Measurements from ENCODE around the gene SFRP4. TPM values are rescaled to one million over a fixed set of nuclear protein-coding genes. Genes with fewer than 3 reads are reported as not detected.

SFRP4 gene
- total and polyA plus RNA-seq, 2 of the 4 experiments (the other 2 are of a cell fraction) = not detected

DNA sequence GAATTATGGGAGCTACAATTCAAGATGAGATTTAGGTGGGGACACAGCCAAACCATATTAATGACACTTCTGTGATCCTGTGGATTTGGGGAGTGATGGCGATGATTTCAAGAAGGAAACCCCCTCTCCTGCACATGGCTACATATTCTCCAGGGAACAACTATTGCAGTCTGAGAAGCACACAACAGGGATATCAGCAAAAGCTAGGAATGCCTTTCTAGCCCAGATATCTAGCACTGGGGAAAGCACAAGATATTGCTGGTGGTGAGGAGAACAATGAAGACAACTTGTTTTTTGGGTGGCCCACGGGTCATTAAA, 28.1 kb upstream of the SFRP4 start:
- dilution Hi-C loops (cut with HindIII; ENCODE audit: low sequenced_read_pairs, unreplicated experiment) = no loop called here

More for the DNA sequence above, 28.1 kb upstream of the SFRP4 start:
- Histone ChIP-seq H3K4me3 (ENCODE audit: insufficient read depth, low read depth, low read length) (no peak overlapping the region), H3K4ac (ENCODE audit: low read depth, low read length) (no peak overlapping the region), H3K9ac (ENCODE audit: low read depth, low read length) (no peak overlapping the region), H2BK20ac (ENCODE audit: low read depth, low read length) (no peak overlapping the region), H4K8ac (ENCODE audit: low read depth in 2 of 2, low read length in 2 of 2) (no peak overlapping the region), H2AK9ac (replicated peaks; ENCODE audit: low read depth, low read length, poor library complexity) (no peak overlapping the region), H3K23ac (ENCODE audit: low read depth, low read length) (no peak overlapping the region), H2AK5ac (ENCODE audit: low read depth, low read length) (no peak overlapping the region), H3K36me3 (ENCODE audit: control insufficient read depth, insufficient read depth, low read length) (no peaks in the 10 kb centered on the region), H2BK120ac (ENCODE audit: low read depth, low read length) (no peak overlapping the region), H3K56ac (ENCODE audit: extremely low read depth, insufficient read depth, low read length) (no peak overlapping the region), H2BK15ac (ENCODE audit: low read depth, low read length) (no peak overlapping the region), H3K79me1 (ENCODE audit: low read depth in 1 of 2, low read length in 2 of 2) (no peaks in the 10 kb centered on the region), H4K91ac (ENCODE audit: insufficient read depth, low read depth, low read length) (no peak overlapping the region), H3K14ac (replicated peaks; ENCODE audit: low read depth, low read length) (no peak overlapping the region), H3K18ac (ENCODE audit: low read depth, low read length) (no peak overlapping the region), H3K4me2 (ENCODE audit: low read depth, low read length) (no peak overlapping the region), H4K5ac (ENCODE audit: low read depth, low read length) (no peak overlapping the region), H3K27ac (ENCODE audit: insufficient read depth, low read length) (no peak overlapping the region), H4K20me1 (ENCODE audit: insufficient read depth, low read length) (no peaks in the 10 kb centered on the region), H3K27me3 (ENCODE audit: control insufficient read depth, insufficient read depth, low read length) (no peaks in the 10 kb centered on the region), H2BK5ac (ENCODE audit: low read depth, low read length, poor library complexity, severe bottlenecking) (no peak overlapping the region), H3K9me1 (ENCODE audit: insufficient read depth, low read length) (no peaks in the 10 kb centered on the region), H2AFZ (replicated peaks; ENCODE audit: low read length, poor library complexity) (no peak overlapping the region), H3K9me3 (ENCODE audit: control insufficient read depth, insufficient read depth, low read length) (peaks cover 13% of the 10 kb centered on the region), H3K4me1 (ENCODE audit: control insufficient read depth, insufficient read depth, low read length) (no peaks in the 10 kb centered on the region)
- DNase-seq = no peak
- BruUV-seq (replicated peaks) = no TSS peak
- intact Hi-C loops (cut with micrococcal nuclease) (no loop called here), in situ Hi-C loops (cut with MboI; ENCODE audit: low sequenced_read_pairs) (no loop called here)
- TF ChIP-seq CHD1 (IDR thresholded peaks at IDR 0.05; ENCODE audit: low read depth, low read length) (no peak), NFE2L2 (IDR thresholded peaks at IDR 0.05; ENCODE audit: low read depth, low read length) (no peak), FOS (IDR thresholded peaks at IDR 0.05; ENCODE audit: low read depth, low read length) (no peak), BHLHE40 (IDR thresholded peaks at IDR 0.05; ENCODE audit: low read depth, low read length) (no peak), RFX5 (IDR thresholded peaks at IDR 0.05; ENCODE audit: low read depth, low read length) (no peak), RCOR1 (IDR thresholded peaks at IDR 0.05; ENCODE audit: insufficient replicate concordance, low read length) (no peak), CEBPB (IDR thresholded peaks at IDR 0.05; ENCODE audit: low read depth, low read length) (no peak), POLR2A (IDR thresholded peaks at IDR 0.05; ENCODE audit: low read depth, low read length) (no peak), RAD21 (IDR thresholded peaks at IDR 0.05; ENCODE audit: low read length) (no peak), MAZ (IDR thresholded peaks at IDR 0.05; ENCODE audit: borderline replicate concordance, low read depth, low read length) (no peak), ELK1 (IDR thresholded peaks at IDR 0.05; ENCODE audit: borderline replicate concordance, low read depth, low read length) (no peak), SMC3 (IDR thresholded peaks at IDR 0.05; ENCODE audit: low read depth, low read length) (no peak), MAFK (IDR thresholded peaks at IDR 0.05; ENCODE audit: low read depth, low read length) (no peak), USF2 (IDR thresholded peaks at IDR 0.05; ENCODE audit: low read depth, low read length) (no peak), MXI1 (IDR thresholded peaks at IDR 0.05; ENCODE audit: borderline replicate concordance, low read depth, low read length) (no peak)
- TF ChIP-seq, protein P1, sequence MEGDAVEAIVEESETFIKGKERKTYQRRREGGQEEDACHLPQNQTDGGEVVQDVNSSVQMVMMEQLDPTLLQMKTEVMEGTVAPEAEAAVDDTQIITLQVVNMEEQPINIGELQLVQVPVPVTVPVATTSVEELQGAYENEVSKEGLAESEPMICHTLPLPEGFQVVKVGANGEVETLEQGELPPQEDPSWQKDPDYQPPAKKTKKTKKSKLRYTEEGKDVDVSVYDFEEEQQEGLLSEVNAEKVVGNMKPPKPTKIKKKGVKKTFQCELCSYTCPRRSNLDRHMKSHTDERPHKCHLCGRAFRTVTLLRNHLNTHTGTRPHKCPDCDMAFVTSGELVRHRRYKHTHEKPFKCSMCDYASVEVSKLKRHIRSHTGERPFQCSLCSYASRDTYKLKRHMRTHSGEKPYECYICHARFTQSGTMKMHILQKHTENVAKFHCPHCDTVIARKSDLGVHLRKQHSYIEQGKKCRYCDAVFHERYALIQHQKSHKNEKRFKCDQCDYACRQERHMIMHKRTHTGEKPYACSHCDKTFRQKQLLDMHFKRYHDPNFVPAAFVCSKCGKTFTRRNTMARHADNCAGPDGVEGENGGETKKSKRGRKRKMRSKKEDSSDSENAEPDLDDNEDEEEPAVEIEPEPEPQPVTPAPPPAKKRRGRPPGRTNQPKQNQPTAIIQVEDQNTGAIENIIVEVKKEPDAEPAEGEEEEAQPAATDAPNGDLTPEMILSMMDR (conservative IDR thresholded peaks at IDR 0.05; ENCODE audit: low read depth, low read length) = no peak
- CTCF ChIA-PET = no interaction called here
- POLR2A ChIA-PET (ENCODE audit: unreplicated experiment) = no interaction called here
- no CpG with 5 or more reads among the region's 2 CpGs for WGBS, 2 experiments (ENCODE audit: extremely low coverage in 2 of 2, insufficient read length in 1 of 2)
- ATAC-seq (ENCODE audit: low read depth) = no peak

All from IMR-90 (cell line).